Head of caudate nucleus (tissue), 42 donors: ENCODE data around the gene TDRD12.
A peak's percentile ranks its signal among the peaks of the same experiment; 100 is the strongest.
"Not testable (repeated sequence)": the region's sequence is repeated elsewhere in the genome, so short reads cannot be mapped to it uniquely, and the experiment has no call there.

Experiments used
- DNase-seq, 42 donors: peaks; one replicate each; pipeline versions ENCODE4 v3.0.0 to v3.0.0-alpha.2; 2020 to 2021; ENCODE audit warnings: mixed read lengths in 7 of 42
- intact Hi-C: fragments of 100-400 bp; cut with DNase I; formaldehyde crosslinking; loops from one replicate; pipeline ENCODE4 v1.15.0; 2022

The TDRD12 gene

GRCh38 chr19:32787161-32787813 lies 67.7 kb downstream of the TDRD12 start:
- intact Hi-C loops, DNase-seq: not testable (repeated sequence)

GRCh38 chr19:32787895-32788294 lies 68.3 kb downstream of the TDRD12 start:
- intact Hi-C loops, DNase-seq: not testable (repeated sequence)

GRCh38 chr19:32789429-32789828 lies 69.9 kb downstream of the TDRD12 start:
- intact Hi-C loops: no loop called here
- no peak for DNase-seq

GRCh38 chr19:32798201-32798600 lies 78.6 kb downstream of the TDRD12 start:
- intact Hi-C loops: no loop called here

GRCh38 chr19:32800191-32800590 lies 80.6 kb downstream of the TDRD12 start:
- intact Hi-C loops: no loop called here
- DNase-seq: no peak

More at GRCh38 chr19:32798201-32798600, 78.6 kb downstream of the TDRD12 start:
- DNase-seq: peak in 22 of 42 donors; percentile 11 to 81 (median 38)

- intact Hi-C loops: no loop called here
- no peak for DNase-seq
Observed at GRCh38 chr19:32800754-32801153, 81.2 kb downstream of the TDRD12 start.

- intact Hi-C loops: no loop called here
- no peak for DNase-seq
Observed at GRCh38 chr19:32802840-32803239, 83.3 kb downstream of the TDRD12 start.

GRCh38 chr19:32808236-32808635 lies 88.7 kb downstream of the TDRD12 start:
- intact Hi-C loops: no loop called here
- DNase-seq: no peak

- peak in 2 of 42 donors; percentile 4 to 5 for DNase-seq
- intact Hi-C loops: no loop called here
Observed at GRCh38 chr19:32809254-32809653, 89.7 kb downstream of the TDRD12 start.

- intact Hi-C loops: no loop called here
- no peak for DNase-seq
Observed at GRCh38 chr19:32809754-32810153, 90.2 kb downstream of the TDRD12 start.

- intact Hi-C loops: no loop called here
- DNase-seq: no peak
Observed at GRCh38 chr19:32810452-32810851, 90.9 kb downstream of the TDRD12 start.

GRCh38 chr19:32811151-32811550 lies 91.6 kb downstream of the TDRD12 start:
- intact Hi-C loops: no loop called here
- no peak for DNase-seq

GRCh38 chr19:32812036-32812435 lies 92.5 kb downstream of the TDRD12 start:
- intact Hi-C loops: no loop called here
- DNase-seq: no peak

- no peak for DNase-seq
- intact Hi-C loops: no loop called here
Observed at GRCh38 chr19:32812571-32812970, 93.0 kb downstream of the TDRD12 start.

GRCh38 chr19:32813862-32814425 lies 94.4 kb downstream of the TDRD12 start:
- intact Hi-C loops: no loop called here

GRCh38 chr19:32814624-32815023 lies 95.1 kb downstream of the TDRD12 start:
- no peak for DNase-seq
- intact Hi-C loops: no loop called here

More at GRCh38 chr19:32813862-32814425, 94.4 kb downstream of the TDRD12 start:
- DNase-seq: peak; percentile 30 to 89 (median 66)

- peak in 1 of 42 donors; percentile 8 for DNase-seq
- intact Hi-C loops: no loop called here
Observed at GRCh38 chr19:32816555-32817099, 97.1 kb downstream of the TDRD12 start.

- DNase-seq: no peak
- intact Hi-C loops: no loop called here
Observed at GRCh38 chr19:32817569-32818476, 98.3 kb downstream of the TDRD12 start.

GRCh38 chr19:32818536-32818935 lies 99.0 kb downstream of the TDRD12 start:
- no peak for DNase-seq
- intact Hi-C loops: no loop called here
